Keratinocyte (primary cell): ENCODE data around the gene ANKRD27. TPM values are rescaled to one million over a fixed set of nuclear protein-coding genes. Genes with fewer than 3 reads are reported as not detected.

Experiments
- DNase-seq: peaks from one replicate; pipeline ENCODE4 v3.0.0-alpha.2; 2011; ENCODE audit warnings: low read depth, missing footprints, low spot score
- FAIRE-seq: peaks from 2 replicates; lab custom pipeline; 2011; peaks lifted over from hg19 to GRCh38; lab: Jason Lieb, UNC
- H2AFZ ChIP-seq: 2 replicates; pipeline ENCODE4 v1.6.0; 2012; ENCODE audit warnings: low read length, control low read depth, inconsistent platforms; ENCODE audit not compliant: control insufficient read depth
- H3K27ac ChIP-seq: 2 replicates; pipeline ENCODE4 v1.5.1; 2011; ENCODE audit warnings: low read length; ENCODE audit not compliant: control insufficient read depth, insufficient read depth
- H3K27me3 ChIP-seq: 3 replicates; pipeline ENCODE4 v1.6.0; 2011; ENCODE audit warnings: low read length; ENCODE audit not compliant: control insufficient read depth, insufficient read depth; ENCODE audit errors: extremely low read depth
- H3K36me3 ChIP-seq, 2 experiments: 2 replicates in 1 of 2; 3 replicates in 1 of 2; pipeline ENCODE4 v1.5.1; 2011; ENCODE audit warnings: low read length in 2 of 2, mild to moderate bottlenecking in 1 of 2; ENCODE audit not compliant: control insufficient read depth in 2 of 2, insufficient read depth in 2 of 2; ENCODE audit errors: extremely low read depth in 1 of 2
- H3K4me1 ChIP-seq: 3 replicates; pipeline ENCODE4 v1.5.1; 2011; ENCODE audit warnings: low read length; ENCODE audit not compliant: control insufficient read depth, insufficient read depth; ENCODE audit errors: extremely low read depth
- H3K4me2 ChIP-seq: 3 replicates; pipeline ENCODE4 v1.6.0; 2011; ENCODE audit warnings: low read depth, low read length; ENCODE audit not compliant: control insufficient read depth, insufficient read depth; ENCODE audit errors: extremely low read depth
- H3K4me3 ChIP-seq, 3 experiments: fragments of 200-600 bp in 1 of 3; sonication (generic) in 1 of 3; 2 replicates in 2 of 3; 3 replicates in 1 of 3; pipeline ENCODE4 v1.5.1; 2011 to 2016; ENCODE audit warnings: low read length in 3 of 3, mild to moderate bottlenecking in 3 of 3, control low read depth in 2 of 3, inconsistent platforms in 1 of 3, low read depth in 1 of 3, mixed read lengths in 1 of 3, mixed run types in 1 of 3, moderate library complexity in 1 of 3; ENCODE audit not compliant: control insufficient read depth in 2 of 3, insufficient read depth in 2 of 3; ENCODE audit errors: extremely low read depth in 1 of 3
- H3K79me2 ChIP-seq: 2 replicates; pipeline ENCODE4 v1.6.0; 2012; ENCODE audit warnings: low read length; ENCODE audit not compliant: control insufficient read depth, insufficient read depth
- H3K9ac ChIP-seq: 3 replicates; pipeline ENCODE4 v1.6.0; 2011; ENCODE audit warnings: low read length; ENCODE audit not compliant: control insufficient read depth, insufficient read depth; ENCODE audit errors: extremely low read depth
- H3K9me1 ChIP-seq: 3 replicates; pipeline ENCODE4 v1.6.0; 2011; ENCODE audit warnings: low read length; ENCODE audit not compliant: control insufficient read depth, insufficient read depth; ENCODE audit errors: extremely low read depth
- H3K9me3 ChIP-seq: 2 replicates; pipeline ENCODE4 v1.5.1; 2012; ENCODE audit warnings: low read depth, low read length; ENCODE audit not compliant: control insufficient read depth
- H4K20me1 ChIP-seq: 3 replicates; pipeline ENCODE4 v1.6.0; 2011; ENCODE audit warnings: low read length; ENCODE audit not compliant: control insufficient read depth, insufficient read depth; ENCODE audit errors: extremely low read depth
- CTCF ChIP-seq, 3 experiments: IDR thresholded peaks in 1 of 3; conservative IDR thresholded peaks in 1 of 3; optimal IDR thresholded peaks in 1 of 3; 2 replicates in 2 of 3; 3 replicates in 1 of 3; pipeline versions ENCODE3 to v1.5.1; 2011; ENCODE audit warnings: low read length in 3 of 3, mild to moderate bottlenecking in 3 of 3, moderate library complexity in 2 of 3, control low read depth in 1 of 3, inconsistent platforms in 1 of 3; ENCODE audit not compliant: insufficient read depth in 2 of 3; ENCODE audit errors: extremely low read depth in 1 of 3
- EZH2 ChIP-seq: IDR thresholded peaks from one replicate; pipeline ENCODE4 v1.6.1; 2012; ENCODE audit warnings: inconsistent platforms, mild to moderate bottlenecking, low read length, moderate library complexity
- dilution Hi-C: fragments of 300-500 bp; cut with MboI; formaldehyde crosslinking; loops from one replicate; pipeline ENCODE4 v1.7.0; 2020; ENCODE audit warnings: low sequenced_read_pairs; ENCODE audit not compliant: extremely low pct_ligation_motif_present
- polyA plus RNA-seq, 5 experiments: library from polyadenylated mRNA; depleted of rRNA in 3 of 5; stranded (reverse) in 3 of 5; stranded (forward) in 1 of 5; unstranded in 1 of 5; fragments of >200 nt; gene quantifications; 1 replicate in 1 of 5; 2 replicates in 3 of 5; 3 replicates in 1 of 5; pipeline versions ENCODE4 v1.2.1 to v1.2.3, GENCODE V29; 2011 to 2012; ENCODE audit warnings: missing spikeins in 2 of 5, low read depth in 1 of 5, low replicate concordance in 1 of 5

ANKRD27 gene
- polyA plus RNA-seq, 1 donor (not counting 4 experiments of a cell fraction or from before 2014, with no cell fraction given): 34.5 TPM

- DNase-seq: no peak
- Histone ChIP-seq H3K27me3 (no peaks in the 10 kb centered on the region), H3K4me1 (no peaks in the 10 kb centered on the region), H4K20me1 (no peaks in the 10 kb centered on the region), H3K9me1 (no peaks in the 10 kb centered on the region), H3K36me3 (peaks cover 0 to 4% of the 10 kb centered on the region in 2 experiments), H2AFZ (no peak overlapping the region), H3K4me2 (no peak overlapping the region), H3K79me2 (no peaks in the 10 kb centered on the region), H3K9me3 (no peaks in the 10 kb centered on the region), H3K9ac (no peak overlapping the region), H3K27ac (no peak overlapping the region), H3K4me3 (no peak overlapping the region)
- no peak for FAIRE-seq
- dilution Hi-C loops: no loop called here
- TF ChIP-seq EZH2 (no peak), CTCF (optimal IDR thresholded peaks at IDR 0.05 in 1 of 3, IDR thresholded peaks at IDR 0.05 in 1 of 3, conservative IDR thresholded peaks at IDR 0.05 in 1 of 3; ENCODE audit: extremely low read depth in 1 of 3, insufficient read depth in 2 of 3, low read length in 3 of 3) (no peak)
Measured at GRCh38 chr19:32720216-32720935, 45.4 kb upstream of the ANKRD27 start.

DNA sequence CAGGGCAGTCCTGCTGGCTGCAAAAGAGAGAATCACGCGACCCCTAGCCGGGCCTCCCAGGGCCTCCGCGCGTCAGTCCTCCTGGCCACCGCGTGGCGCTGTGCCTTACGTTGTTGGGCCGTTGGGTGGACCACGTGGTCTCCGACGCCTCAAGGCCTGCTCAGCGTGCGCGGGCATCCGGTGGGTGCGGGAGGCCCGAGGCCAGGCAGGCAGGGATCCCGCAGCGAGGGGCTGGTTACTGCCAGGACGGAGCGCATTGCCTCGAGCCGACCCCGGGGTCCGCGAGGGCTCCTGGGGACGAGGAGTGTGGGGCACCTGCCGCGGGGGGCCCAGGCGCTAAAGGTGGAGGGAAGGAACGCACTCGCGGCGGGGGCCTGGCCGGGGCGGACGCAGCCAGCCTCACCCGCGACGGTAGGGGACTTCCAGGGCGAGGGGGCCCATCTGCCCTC, 44.7 kb upstream of the ANKRD27 start, which contains the start of gene TDRD12:
TSS of gene TDRD12 (plus strand) at position 157 of the 449 bp plus-strand sequence. CDS start 306 bp downstream, outside the sequence.
- no peaks in the 10 kb centered on the region for H3K9me1 ChIP-seq
- no peaks in the 10 kb centered on the region for H3K9me3 ChIP-seq
- H3K79me2 ChIP-seq: no peaks in the 10 kb centered on the region
- no peak within 1 kb of the TSS for H3K27ac ChIP-seq
- TF ChIP-seq CTCF (optimal IDR thresholded peaks at IDR 0.05 in 1 of 3, IDR thresholded peaks at IDR 0.05 in 1 of 3, conservative IDR thresholded peaks at IDR 0.05 in 1 of 3; ENCODE audit: extremely low read depth in 1 of 3, insufficient read depth in 2 of 3, low read length in 3 of 3) (peak in 2 of 3 experiments; percentile 3 to 31), EZH2 (no peak)
- H3K4me1 ChIP-seq: no peaks in the 10 kb centered on the region
- no peak for FAIRE-seq
- H3K9ac ChIP-seq: no peak within 1 kb of the TSS
- no peaks in the 10 kb centered on the region for H4K20me1 ChIP-seq
- H3K27me3 ChIP-seq: no peaks in the 10 kb centered on the region
- H3K36me3 ChIP-seq: peaks cover 3 to 7% of the 10 kb centered on the region in 2 experiments
- no peak for DNase-seq
- H3K4me2 ChIP-seq: no peak within 1 kb of the TSS
- H3K4me3 ChIP-seq: peak within 1 kb of the TSS in 1 of 3 experiments; percentile 12
- dilution Hi-C loops: no loop called here
- H2AFZ ChIP-seq: no peak within 1 kb of the TSS
